HCT116 (cell line): Measurements from ENCODE around the gene ITGAV. TPM values are rescaled to one million over a fixed set of nuclear protein-coding genes. Genes with fewer than 3 reads are reported as not detected.

Experiments
- ATAC-seq: fragments of 200-7000 bp; cut with Tn5 transposase; 2 replicates; pipeline ENCODE4 v1.9.1; 2020; ENCODE audit warnings: mild to moderate bottlenecking, moderate library complexity
- BruUV-seq: library from RNA; stranded (reverse); fragments of 400-500 nt; replicated peaks from 2 replicates; lab custom pipeline; 2021; lab: Mats Ljungman, UMichigan
- CTCF ChIA-PET: fragments of 300-600 bp; sonication (Branson Sonifier 250); formaldehyde crosslinking; loops from one replicate; lab custom pipeline; 2021; ENCODE audit warnings: antibody characterized with exemption; lab: Charles Lee
- POLR2A ChIA-PET: fragments of 300-600, 350-600 bp; sonication (Branson Sonifier 250); formaldehyde crosslinking; loops from one replicate; lab custom pipeline; 2021; ENCODE audit warnings: antibody characterized with exemption; lab: Charles Lee
- RAD21 ChIA-PET, 2 experiments: fragments of 300-600 bp; sonication (Branson Sonifier 250); formaldehyde crosslinking; loops; one replicate each; lab custom pipeline; 2023; ENCODE audit warnings: low total read pairs in 2 of 2; ENCODE audit not compliant: uncharacterized antibody in 2 of 2, unreplicated experiment in 2 of 2, low non-redundant PET in 1 of 2; lab: Charles Lee
- DNase-seq: peaks from one replicate; pipeline ENCODE4 v3.0.0-alpha.2; 2010; ENCODE audit warnings: low read depth, low spot score
- H2AFZ ChIP-seq: fragments of 200-600 bp; shearing (Covaris generic), sonication (generic); 2 replicates; pipeline ENCODE4 v1.6.1; 2017; ENCODE audit warnings: low read depth, mixed run types, mixed read lengths, antibody characterized with exemption, low read length; ENCODE audit not compliant: poor library complexity, severe bottlenecking
- H3K27ac ChIP-seq: 2 replicates; pipeline ENCODE4 v1.5.1; 2012; ENCODE audit warnings: low read depth, low read length
- H3K27me3 ChIP-seq: fragments of 200-600 bp; sonication (generic); 2 replicates; pipeline ENCODE4 v1.6.1; 2016; ENCODE audit warnings: mixed run types, low read length, mixed read lengths; ENCODE audit not compliant: insufficient read depth
- H3K36me3 ChIP-seq, 2 experiments: fragments of 200-500 bp in 1 of 2; fragments of 200-600 bp in 1 of 2; sonication (Bioruptor generic) in 1 of 2; sonication (generic) in 1 of 2; 2 replicates each; pipeline versions ENCODE4 v1.5.1 to v1.6.1; 2014 to 2016; ENCODE audit warnings: low read length in 2 of 2, inconsistent platforms in 1 of 2, mixed read lengths in 1 of 2, mixed run types in 1 of 2; ENCODE audit not compliant: insufficient read depth in 2 of 2, control insufficient read depth in 1 of 2
- H3K4me1 ChIP-seq, 2 experiments: fragments of 200-600 bp in 1 of 2; sonication (generic) in 1 of 2; 2 replicates each; pipeline versions ENCODE4 v1.5.1 to v1.6.1; 2012 to 2017; ENCODE audit warnings: low read length in 2 of 2, inconsistent platforms in 1 of 2, mild to moderate bottlenecking in 1 of 2, mixed read lengths in 1 of 2, mixed run types in 1 of 2, moderate library complexity in 1 of 2; ENCODE audit not compliant: insufficient read depth in 2 of 2, control insufficient read depth in 1 of 2
- H3K4me2 ChIP-seq: fragments of 200-600 bp; sonication (generic); 2 replicates; pipeline ENCODE4 v1.6.1; 2017; ENCODE audit warnings: mixed run types, low read length, mixed read lengths
- H3K4me3 ChIP-seq, 2 experiments: fragments of 200-600 bp in 1 of 2; sonication (generic) in 1 of 2; replicated peaks in 1 of 2; 2 replicates each; pipeline ENCODE4 v1.5.1; 2011 to 2016; ENCODE audit warnings: low read length in 2 of 2, control low read depth in 1 of 2, low read depth in 1 of 2, mild to moderate bottlenecking in 1 of 2, mixed read lengths in 1 of 2, mixed run types in 1 of 2
- H3K79me2 ChIP-seq: fragments of 200-600 bp; sonication (generic); 2 replicates; pipeline ENCODE4 v1.6.1; 2017; ENCODE audit warnings: mild to moderate bottlenecking, mixed run types, low read length, moderate library complexity, mixed read lengths; ENCODE audit not compliant: insufficient read depth
- H3K9ac ChIP-seq: fragments of 200-600 bp; sonication (generic); 2 replicates; pipeline ENCODE4 v1.6.1; 2016; ENCODE audit warnings: low read length, mixed read lengths
- H3K9me2 ChIP-seq: fragments of 200-600 bp; sonication (generic), shearing (Covaris generic); 2 replicates; pipeline ENCODE4 v1.6.1; 2017; ENCODE audit warnings: mixed run types, mild to moderate bottlenecking, moderate library complexity; ENCODE audit not compliant: insufficient read depth
- H3K9me3 ChIP-seq, 2 experiments: fragments of 200-500 bp in 1 of 2; fragments of 200-600 bp in 1 of 2; sonication (Bioruptor generic) in 1 of 2; sonication (generic) in 1 of 2; 2 replicates each; pipeline ENCODE4 v1.6.1; 2014 to 2017; ENCODE audit warnings: low read length in 2 of 2, mixed read lengths in 2 of 2, inconsistent platforms in 1 of 2, low read depth in 1 of 2, mild to moderate bottlenecking in 1 of 2, mixed run types in 1 of 2, moderate library complexity in 1 of 2; ENCODE audit not compliant: control insufficient read depth in 1 of 2, insufficient read depth in 1 of 2
- H4K20me1 ChIP-seq: fragments of 200-600 bp; sonication (generic), shearing (Covaris generic); 2 replicates; pipeline ENCODE4 v1.6.1; 2017; ENCODE audit warnings: mixed run types, mild to moderate bottlenecking, moderate library complexity; ENCODE audit not compliant: insufficient read depth
- CBX3 ChIP-seq: IDR thresholded peaks from 2 replicates; pipeline ENCODE4 v1.6.1; 2012; ENCODE audit warnings: low read depth
- CEBPB ChIP-seq: IDR thresholded peaks from 2 replicates; pipeline ENCODE4 v1.6.1; 2012; ENCODE audit warnings: low read depth
- ELF1 ChIP-seq: IDR thresholded peaks from 2 replicates; pipeline ENCODE4 v1.6.1; 2012; ENCODE audit warnings: low read depth, borderline replicate concordance
- EZH2 ChIP-seq: fragments of 200-600 bp; sonication (generic); IDR thresholded peaks from 2 replicates; pipeline ENCODE4 v1.6.1; 2017; ENCODE audit warnings: antibody characterized with exemption, mixed run types
- EZH2phosphoT487 ChIP-seq: fragments of 200-600 bp; IDR thresholded peaks from 2 replicates; pipeline ENCODE4 v1.6.1; 2018; ENCODE audit warnings: antibody characterized with exemption, borderline replicate concordance
- FOSL1 ChIP-seq: IDR thresholded peaks from 2 replicates; pipeline ENCODE4 v1.6.1; 2012; ENCODE audit warnings: low read depth
- POLR2A ChIP-seq: IDR thresholded peaks from 2 replicates; pipeline ENCODE4 v1.7.0; 2011; ENCODE audit warnings: borderline replicate concordance; ENCODE audit not compliant: insufficient read depth, insufficient read length; ENCODE audit errors: extremely low read depth
- RAD21 ChIP-seq: IDR thresholded peaks from 2 replicates; pipeline ENCODE4 v1.6.1; 2012; ENCODE audit warnings: low read depth, mild to moderate bottlenecking
- SP1 ChIP-seq: IDR thresholded peaks from 2 replicates; pipeline ENCODE4 v1.6.1; 2012; ENCODE audit warnings: low read depth
- SRF ChIP-seq: IDR thresholded peaks from 2 replicates; pipeline ENCODE4 v1.6.1; 2012; ENCODE audit warnings: low read depth
- YY1 ChIP-seq: IDR thresholded peaks from 2 replicates; pipeline ENCODE4 v1.6.1; 2011; ENCODE audit warnings: low read length, low read depth, moderate library complexity, mild to moderate bottlenecking; ENCODE audit not compliant: insufficient replicate concordance; ENCODE audit errors: extremely low read depth
- ZFX ChIP-seq: fragments of 450-650 bp; IDR thresholded peaks from 2 replicates; pipeline ENCODE4 v1.6.1; 2017
- intact Hi-C: fragments of 100-400 bp; cut with micrococcal nuclease; formaldehyde crosslinking; loops from 2 replicates; pipeline ENCODE4 v1.10.0; 2022
- total RNA-seq: library from RNA; stranded (reverse); gene quantifications from one replicate; pipeline ENCODE4 v1.2.1, GENCODE V29; 2021; ENCODE audit not compliant: unreplicated experiment
- TF ChIP-seq, protein P1 (sequence below): IDR thresholded peaks from 2 replicates; pipeline ENCODE4 v1.6.1; 2012; ENCODE audit warnings: low read depth
- TF ChIP-seq, protein P2 (sequence below): IDR thresholded peaks from 2 replicates; pipeline ENCODE4 v1.6.1; 2012
- TF ChIP-seq, protein P3 (sequence below): IDR thresholded peaks from 2 replicates; pipeline ENCODE4 v1.6.1; 2011; ENCODE audit warnings: mild to moderate bottlenecking, low read length, moderate library complexity; ENCODE audit not compliant: insufficient replicate concordance; ENCODE audit errors: extremely low read depth
- TF ChIP-seq, protein P4 (sequence below), 3 experiments: fragments of 200-600 bp in 1 of 3; sonication (generic) in 1 of 3; IDR thresholded peaks in 2 of 3; conservative IDR thresholded peaks in 1 of 3; 2 replicates each; pipeline ENCODE4 v1.5.1; 2012 to 2017; ENCODE audit warnings: low read depth in 2 of 3, low read length in 2 of 3, antibody characterized with exemption in 1 of 3, borderline replicate concordance in 1 of 3, control low read depth in 1 of 3, mild to moderate bottlenecking in 1 of 3, mixed read lengths in 1 of 3, mixed run types in 1 of 3, moderate library complexity in 1 of 3; ENCODE audit not compliant: insufficient read depth in 1 of 3
- TF ChIP-seq, protein P5 (sequence below): IDR thresholded peaks from 2 replicates; pipeline ENCODE4 v1.6.1; 2012

The ITGAV gene
- total RNA-seq, 1 experiment from 2014 or later, result 36.3 TPM

DNA sequence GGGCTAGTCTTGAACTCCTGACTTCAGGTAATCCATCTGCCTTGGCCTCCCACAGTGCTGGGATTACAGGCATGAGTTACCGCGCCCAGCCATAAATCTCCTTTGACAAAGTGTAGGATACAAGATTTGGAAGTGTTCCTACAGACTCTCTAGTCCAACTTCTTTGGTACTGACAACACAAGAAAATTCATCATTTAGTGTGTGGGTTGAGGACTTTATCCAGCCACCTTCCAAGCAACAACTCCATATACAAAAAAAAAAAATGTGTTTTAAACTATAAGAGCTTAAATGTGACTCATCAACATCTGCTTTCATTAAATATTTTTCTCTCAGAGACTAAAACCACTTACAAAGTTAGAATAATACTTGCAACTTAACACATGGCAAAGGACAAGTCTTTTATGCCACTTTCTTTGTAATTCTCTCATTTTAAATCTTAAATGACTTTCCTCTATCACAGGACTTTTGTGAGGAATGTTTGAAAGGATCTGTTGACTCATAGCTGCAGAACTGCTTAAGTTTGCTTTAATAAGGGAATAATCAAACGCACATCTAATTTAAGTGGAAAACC lies 46.2 kb upstream of the ITGAV start:
- H3K79me2 ChIP-seq, result no peaks in the 10 kb centered on the region
- ChIA-PET CTCF (no interaction called here), RAD21 (no interaction called here), POLR2A (no interaction called here)
- H3K4me2 ChIP-seq, result peak overlapping the region; percentile 62
- H3K9me2 ChIP-seq, result no peaks in the 10 kb centered on the region
- H3K9ac ChIP-seq, result peak overlapping the region; percentile 25; the same call in 1 of the 2 replicates
- intact Hi-C loops, result no loop called here
- BruUV-seq, result no TSS peak
- peak; percentile 52 for ATAC-seq
- H3K36me3 ChIP-seq, result no peaks in the 10 kb centered on the region
- no peak for DNase-seq
- H3K27me3 ChIP-seq, result no peaks in the 10 kb centered on the region
- H3K9me3 ChIP-seq, result no peaks in the 10 kb centered on the region
- H3K4me1 ChIP-seq, result peaks cover 25 to 42% of the 10 kb centered on the region in 2 experiments
- H4K20me1 ChIP-seq, result no peaks in the 10 kb centered on the region
- peak overlapping the region; percentile 32; the same call in 1 of the 2 replicates for H3K27ac ChIP-seq
- H2AFZ ChIP-seq, result peak overlapping the region; percentile 86
- no peak for TF ChIP-seq SRF
- TF ChIP-seq YY1, result no peak
- TF ChIP-seq FOSL1, result no peak
- TF ChIP-seq EZH2, result no peak
- TF ChIP-seq, protein P1, sequence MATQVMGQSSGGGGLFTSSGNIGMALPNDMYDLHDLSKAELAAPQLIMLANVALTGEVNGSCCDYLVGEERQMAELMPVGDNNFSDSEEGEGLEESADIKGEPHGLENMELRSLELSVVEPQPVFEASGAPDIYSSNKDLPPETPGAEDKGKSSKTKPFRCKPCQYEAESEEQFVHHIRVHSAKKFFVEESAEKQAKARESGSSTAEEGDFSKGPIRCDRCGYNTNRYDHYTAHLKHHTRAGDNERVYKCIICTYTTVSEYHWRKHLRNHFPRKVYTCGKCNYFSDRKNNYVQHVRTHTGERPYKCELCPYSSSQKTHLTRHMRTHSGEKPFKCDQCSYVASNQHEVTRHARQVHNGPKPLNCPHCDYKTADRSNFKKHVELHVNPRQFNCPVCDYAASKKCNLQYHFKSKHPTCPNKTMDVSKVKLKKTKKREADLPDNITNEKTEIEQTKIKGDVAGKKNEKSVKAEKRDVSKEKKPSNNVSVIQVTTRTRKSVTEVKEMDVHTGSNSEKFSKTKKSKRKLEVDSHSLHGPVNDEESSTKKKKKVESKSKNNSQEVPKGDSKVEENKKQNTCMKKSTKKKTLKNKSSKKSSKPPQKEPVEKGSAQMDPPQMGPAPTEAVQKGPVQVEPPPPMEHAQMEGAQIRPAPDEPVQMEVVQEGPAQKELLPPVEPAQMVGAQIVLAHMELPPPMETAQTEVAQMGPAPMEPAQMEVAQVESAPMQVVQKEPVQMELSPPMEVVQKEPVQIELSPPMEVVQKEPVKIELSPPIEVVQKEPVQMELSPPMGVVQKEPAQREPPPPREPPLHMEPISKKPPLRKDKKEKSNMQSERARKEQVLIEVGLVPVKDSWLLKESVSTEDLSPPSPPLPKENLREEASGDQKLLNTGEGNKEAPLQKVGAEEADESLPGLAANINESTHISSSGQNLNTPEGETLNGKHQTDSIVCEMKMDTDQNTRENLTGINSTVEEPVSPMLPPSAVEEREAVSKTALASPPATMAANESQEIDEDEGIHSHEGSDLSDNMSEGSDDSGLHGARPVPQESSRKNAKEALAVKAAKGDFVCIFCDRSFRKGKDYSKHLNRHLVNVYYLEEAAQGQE, result no peak
- TF ChIP-seq POLR2A, result no peak
- no peak for TF ChIP-seq EZH2phosphoT487
- TF ChIP-seq SP1, result no peak
- TF ChIP-seq CBX3, result no peak
- no peak for TF ChIP-seq CEBPB
- TF ChIP-seq RAD21, result no peak
- TF ChIP-seq, protein P2, sequence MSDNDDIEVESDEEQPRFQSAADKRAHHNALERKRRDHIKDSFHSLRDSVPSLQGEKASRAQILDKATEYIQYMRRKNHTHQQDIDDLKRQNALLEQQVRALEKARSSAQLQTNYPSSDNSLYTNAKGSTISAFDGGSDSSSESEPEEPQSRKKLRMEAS, result no peak
- no peak for TF ChIP-seq ZFX
- TF ChIP-seq, protein P3, sequence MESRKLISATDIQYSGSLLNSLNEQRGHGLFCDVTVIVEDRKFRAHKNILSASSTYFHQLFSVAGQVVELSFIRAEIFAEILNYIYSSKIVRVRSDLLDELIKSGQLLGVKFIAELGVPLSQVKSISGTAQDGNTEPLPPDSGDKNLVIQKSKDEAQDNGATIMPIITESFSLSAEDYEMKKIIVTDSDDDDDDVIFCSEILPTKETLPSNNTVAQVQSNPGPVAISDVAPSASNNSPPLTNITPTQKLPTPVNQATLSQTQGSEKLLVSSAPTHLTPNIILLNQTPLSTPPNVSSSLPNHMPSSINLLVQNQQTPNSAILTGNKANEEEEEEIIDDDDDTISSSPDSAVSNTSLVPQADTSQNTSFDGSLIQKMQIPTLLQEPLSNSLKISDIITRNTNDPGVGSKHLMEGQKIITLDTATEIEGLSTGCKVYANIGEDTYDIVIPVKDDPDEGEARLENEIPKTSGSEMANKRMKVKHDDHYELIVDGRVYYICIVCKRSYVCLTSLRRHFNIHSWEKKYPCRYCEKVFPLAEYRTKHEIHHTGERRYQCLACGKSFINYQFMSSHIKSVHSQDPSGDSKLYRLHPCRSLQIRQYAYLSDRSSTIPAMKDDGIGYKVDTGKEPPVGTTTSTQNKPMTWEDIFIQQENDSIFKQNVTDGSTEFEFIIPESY, result no peak
- TF ChIP-seq, protein P4, sequence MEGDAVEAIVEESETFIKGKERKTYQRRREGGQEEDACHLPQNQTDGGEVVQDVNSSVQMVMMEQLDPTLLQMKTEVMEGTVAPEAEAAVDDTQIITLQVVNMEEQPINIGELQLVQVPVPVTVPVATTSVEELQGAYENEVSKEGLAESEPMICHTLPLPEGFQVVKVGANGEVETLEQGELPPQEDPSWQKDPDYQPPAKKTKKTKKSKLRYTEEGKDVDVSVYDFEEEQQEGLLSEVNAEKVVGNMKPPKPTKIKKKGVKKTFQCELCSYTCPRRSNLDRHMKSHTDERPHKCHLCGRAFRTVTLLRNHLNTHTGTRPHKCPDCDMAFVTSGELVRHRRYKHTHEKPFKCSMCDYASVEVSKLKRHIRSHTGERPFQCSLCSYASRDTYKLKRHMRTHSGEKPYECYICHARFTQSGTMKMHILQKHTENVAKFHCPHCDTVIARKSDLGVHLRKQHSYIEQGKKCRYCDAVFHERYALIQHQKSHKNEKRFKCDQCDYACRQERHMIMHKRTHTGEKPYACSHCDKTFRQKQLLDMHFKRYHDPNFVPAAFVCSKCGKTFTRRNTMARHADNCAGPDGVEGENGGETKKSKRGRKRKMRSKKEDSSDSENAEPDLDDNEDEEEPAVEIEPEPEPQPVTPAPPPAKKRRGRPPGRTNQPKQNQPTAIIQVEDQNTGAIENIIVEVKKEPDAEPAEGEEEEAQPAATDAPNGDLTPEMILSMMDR (IDR thresholded peaks at IDR 0.05 in 2 of 3, conservative IDR thresholded peaks at IDR 0.05 in 1 of 3; ENCODE audit: borderline replicate concordance in 1 of 3, insufficient read depth in 1 of 3, low read depth in 2 of 3, low read length in 2 of 3), result no peak
- TF ChIP-seq, protein P5, sequence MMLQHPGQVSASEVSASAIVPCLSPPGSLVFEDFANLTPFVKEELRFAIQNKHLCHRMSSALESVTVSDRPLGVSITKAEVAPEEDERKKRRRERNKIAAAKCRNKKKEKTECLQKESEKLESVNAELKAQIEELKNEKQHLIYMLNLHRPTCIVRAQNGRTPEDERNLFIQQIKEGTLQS, result no peak
- TF ChIP-seq ELF1, result no peak
- H3K4me3 ChIP-seq, result peak overlapping the region in 1 of 2 experiments; percentile 9; a peak in 1 of 4 replicates
